Trophoblast cell (in vitro differentiated cells and primary cell): ENCODE measurements around the gene NEK3.
"Not testable (repeated sequence)": the region's sequence is repeated elsewhere in the genome, so short reads cannot be mapped to it uniquely, and the experiment has no call there.

ENCODE experiments used
- DNase-seq, 2 donors: peaks; one replicate each; pipeline ENCODE4 v3.0.0-alpha.2; 2016
- H2AFZ ChIP-seq: 2 replicates; pipeline ENCODE4 v1.6.1; 2013; ENCODE audit warnings: low read length, moderate library complexity, mild to moderate bottlenecking; ENCODE audit not compliant: insufficient read depth, poor library complexity
- H2AK5ac ChIP-seq: 2 replicates; pipeline ENCODE4 v1.6.1; 2013; ENCODE audit warnings: mild to moderate bottlenecking, low read length
- H2BK120ac ChIP-seq: 2 replicates; pipeline ENCODE4 v1.6.1; 2013; ENCODE audit warnings: low read length, mild to moderate bottlenecking, moderate library complexity; ENCODE audit not compliant: insufficient read depth, poor library complexity
- H2BK12ac ChIP-seq: 2 replicates; pipeline ENCODE4 v1.6.1; 2013; ENCODE audit warnings: mild to moderate bottlenecking, low read length, moderate library complexity
- H2BK5ac ChIP-seq: 2 replicates; pipeline ENCODE4 v1.6.1; 2013; ENCODE audit warnings: low read length, low read depth, moderate library complexity, mild to moderate bottlenecking; ENCODE audit not compliant: poor library complexity
- H3K14ac ChIP-seq: 2 replicates; pipeline ENCODE4 v1.6.1; 2013; ENCODE audit warnings: mild to moderate bottlenecking, low read length
- H3K18ac ChIP-seq: 2 replicates; pipeline ENCODE4 v1.6.1; 2013; ENCODE audit warnings: mild to moderate bottlenecking, low read length
- H3K23ac ChIP-seq: 2 replicates; pipeline ENCODE4 v1.6.1; 2013; ENCODE audit warnings: low read length
- H3K27ac ChIP-seq: 2 replicates; pipeline ENCODE4 v1.5.1; 2013; ENCODE audit warnings: low read depth, mild to moderate bottlenecking, inconsistent platforms, low read length, moderate library complexity
- H3K27me3 ChIP-seq: 2 replicates; pipeline ENCODE4 v1.6.1; 2013; ENCODE audit warnings: inconsistent platforms, mild to moderate bottlenecking, low read length, moderate library complexity; ENCODE audit not compliant: insufficient read depth
- H3K36me3 ChIP-seq, 2 experiments: 1 replicate in 1 of 2; 2 replicates in 1 of 2; pipeline ENCODE4 v1.6.1; 2013; ENCODE audit warnings: low read length in 2 of 2, mild to moderate bottlenecking in 2 of 2, moderate library complexity in 1 of 2; ENCODE audit not compliant: insufficient read depth in 2 of 2, control insufficient read depth in 1 of 2
- H3K4ac ChIP-seq: 2 replicates; pipeline ENCODE4 v1.6.1; 2013; ENCODE audit warnings: low read depth, mild to moderate bottlenecking, low read length, moderate library complexity
- H3K4me1 ChIP-seq, 2 experiments: 1 replicate in 1 of 2; 2 replicates in 1 of 2; pipeline ENCODE4 v1.6.1; 2013; ENCODE audit warnings: low read length in 2 of 2, mild to moderate bottlenecking in 2 of 2, moderate library complexity in 1 of 2; ENCODE audit not compliant: insufficient read depth in 2 of 2, control insufficient read depth in 1 of 2
- H3K4me2 ChIP-seq: 2 replicates; pipeline ENCODE4 v1.6.1; 2013; ENCODE audit warnings: inconsistent platforms, mild to moderate bottlenecking, low read length, moderate library complexity
- H3K4me3 ChIP-seq: 2 replicates; pipeline ENCODE4 v1.5.1; 2013; ENCODE audit warnings: mild to moderate bottlenecking, low read depth, low read length, inconsistent platforms
- H3K79me1 ChIP-seq: one replicate; pipeline ENCODE4 v1.6.1; 2013; ENCODE audit warnings: low read length
- H3K79me2 ChIP-seq: 2 replicates; pipeline ENCODE4 v1.6.1; 2013; ENCODE audit warnings: low read length, mild to moderate bottlenecking; ENCODE audit not compliant: control insufficient read depth, insufficient read depth, poor library complexity
- H3K9ac ChIP-seq: 2 replicates; pipeline ENCODE4 v1.6.1; 2013; ENCODE audit warnings: mild to moderate bottlenecking, low read length
- H3K9me3 ChIP-seq: 2 replicates; pipeline ENCODE4 v1.6.1; 2013; ENCODE audit warnings: low read depth, mild to moderate bottlenecking, control low read depth, inconsistent platforms, low read length; ENCODE audit not compliant: insufficient read depth
- H4K12ac ChIP-seq: 2 replicates; pipeline ENCODE4 v1.6.1; 2013; ENCODE audit warnings: low read depth, mild to moderate bottlenecking, low read length, moderate library complexity
- H4K8ac ChIP-seq: 2 replicates; pipeline ENCODE4 v1.6.1; 2013; ENCODE audit warnings: low read depth, mild to moderate bottlenecking, low read length, moderate library complexity
- H4K91ac ChIP-seq: one replicate; pipeline ENCODE4 v1.6.1; 2013; ENCODE audit warnings: low read depth, mild to moderate bottlenecking, low read length, moderate library complexity
- WGBS: extraction: QIAGEN DNeasy Blood & Tissue Kit; methylation state at CpG from one replicate; pipeline ENCODE4 v1.1.7; 2013; ENCODE audit warnings: missing lambda C conversion rate; ENCODE audit not compliant: insufficient read length, insufficient coverage; ENCODE audit errors: extremely low coverage; 5-methylcytosine and 5-hydroxymethylcytosine counted together

Gene NEK3

GRCh38 chr13:52195401-52195837 is 36.0 kb upstream of the NEK3 start:
- no peak overlapping the region for H3K4me2 ChIP-seq
- peak overlapping the region; percentile 54 for H4K8ac ChIP-seq
- no peak overlapping the region for H2AFZ ChIP-seq
- peaks cover 0 to 1% of the 10 kb centered on the region in 2 experiments for H3K36me3 ChIP-seq
- H4K12ac ChIP-seq: no peak overlapping the region
- H3K27ac ChIP-seq: no peak overlapping the region
- WGBS: no CpG with 5 or more reads among the region's 34 CpGs
- H3K4me3 ChIP-seq: no peak overlapping the region
- DNase-seq: peak; percentile 66 to 74
- H3K4me1 ChIP-seq: peaks cover 0 to 4% of the 10 kb centered on the region in 2 experiments
- H3K14ac ChIP-seq: no peak overlapping the region
- H2BK120ac ChIP-seq: no peak overlapping the region
- H3K18ac ChIP-seq: no peak overlapping the region
- H3K23ac ChIP-seq: no peak overlapping the region
- no peaks in the 10 kb centered on the region for H3K9me3 ChIP-seq
- H3K79me2 ChIP-seq: peaks cover 2% of the 10 kb centered on the region
- H2AK5ac ChIP-seq: no peak overlapping the region
- H3K4ac ChIP-seq: no peak overlapping the region
- no peak overlapping the region for H4K91ac ChIP-seq
- H2BK12ac ChIP-seq: no peak overlapping the region
- no peak overlapping the region for H2BK5ac ChIP-seq
- H3K27me3 ChIP-seq: no peaks in the 10 kb centered on the region
- H3K9ac ChIP-seq: no peak overlapping the region
- H3K79me1 ChIP-seq: peaks cover 4% of the 10 kb centered on the region

GRCh38 chr13:52194184-52194868 is 34.9 kb upstream of the NEK3 start:
- peak overlapping the region; percentile 93 for H3K9ac ChIP-seq
- DNase-seq: peak; percentile 69 to 91
- peak overlapping the region; percentile 88 for H4K91ac ChIP-seq
- H3K4ac ChIP-seq: peak overlapping the region; percentile 84
- peak overlapping the region; percentile 96 for H2AFZ ChIP-seq
- peak overlapping the region; percentile 7 for H3K27ac ChIP-seq
- WGBS: no CpG with 5 or more reads among the region's 47 CpGs
- peaks cover 2% of the 10 kb centered on the region for H3K79me2 ChIP-seq
- H3K4me2 ChIP-seq: peak overlapping the region; percentile 89
- H2AK5ac ChIP-seq: no peak overlapping the region
- H3K27me3 ChIP-seq: no peaks in the 10 kb centered on the region
- peaks cover 0 to 4% of the 10 kb centered on the region in 2 experiments for H3K4me1 ChIP-seq
- H2BK120ac ChIP-seq: peak overlapping the region; percentile 74
- peak overlapping the region; percentile 74 for H4K12ac ChIP-seq
- peaks cover under 1 to 3% of the 10 kb centered on the region in 2 experiments for H3K36me3 ChIP-seq
- H2BK12ac ChIP-seq: no peak overlapping the region
- peak overlapping the region; percentile 92 for H3K4me3 ChIP-seq
- peak overlapping the region; percentile 93 for H4K8ac ChIP-seq
- H3K79me1 ChIP-seq: peaks cover 4% of the 10 kb centered on the region
- H3K14ac ChIP-seq: peak overlapping the region; percentile 75
- no peak overlapping the region for H3K23ac ChIP-seq
- H3K9me3 ChIP-seq: no peaks in the 10 kb centered on the region
- H2BK5ac ChIP-seq: peak overlapping the region; percentile 57
- H3K18ac ChIP-seq: peak overlapping the region; percentile 76

- peak overlapping the region; percentile 41 for H3K14ac ChIP-seq
- not testable (repeated sequence) for H3K9me3 ChIP-seq, H2BK5ac ChIP-seq, H3K79me1 ChIP-seq, H3K36me3 ChIP-seq, H3K79me2 ChIP-seq, H3K27me3 ChIP-seq, H3K23ac ChIP-seq, H2BK12ac ChIP-seq, H3K27ac ChIP-seq, H3K4me1 ChIP-seq, DNase-seq, H2AK5ac ChIP-seq
- H3K18ac ChIP-seq: peak overlapping the region; percentile 60
- H3K4me3 ChIP-seq: peak overlapping the region; percentile 92
- WGBS: no CpG with 5 or more reads among the region's 14 CpGs
- H3K4ac ChIP-seq: peak overlapping the region; percentile 84
- H3K4me2 ChIP-seq: peak overlapping the region; percentile 89
- H2AFZ ChIP-seq: peak overlapping the region; percentile 41
- H4K12ac ChIP-seq: peak overlapping the region; percentile 54
- peak overlapping the region; percentile 93 for H3K9ac ChIP-seq
- peak overlapping the region; percentile 93 for H4K8ac ChIP-seq
- H2BK120ac ChIP-seq: peak overlapping the region; percentile 59
- H4K91ac ChIP-seq: peak overlapping the region; percentile 88
Observed at GRCh38 chr13:52193587-52194183, 34.3 kb upstream of the NEK3 start.

GRCh38 chr13:52187424-52188187 is 28.2 kb upstream of the NEK3 start:
- H2BK12ac ChIP-seq, H4K8ac ChIP-seq, H3K9ac ChIP-seq, H3K4me1 ChIP-seq, H3K4me3 ChIP-seq, H3K14ac ChIP-seq, H3K4me2 ChIP-seq, H3K79me2 ChIP-seq, H3K79me1 ChIP-seq, H2AFZ ChIP-seq, H4K91ac ChIP-seq, H3K23ac ChIP-seq, H3K27ac ChIP-seq, H3K18ac ChIP-seq, H3K4ac ChIP-seq, DNase-seq, H3K9me3 ChIP-seq, H2BK120ac ChIP-seq, H4K12ac ChIP-seq, H2AK5ac ChIP-seq, H3K27me3 ChIP-seq, H2BK5ac ChIP-seq: not testable (repeated sequence)
- no CpG with 5 or more reads among the region's 4 CpGs for WGBS
- H3K36me3 ChIP-seq: peaks cover 9 to 14% of the 10 kb centered on the region in 2 experiments
